ENCODE results near the gene BDKRB2.

DNA sequence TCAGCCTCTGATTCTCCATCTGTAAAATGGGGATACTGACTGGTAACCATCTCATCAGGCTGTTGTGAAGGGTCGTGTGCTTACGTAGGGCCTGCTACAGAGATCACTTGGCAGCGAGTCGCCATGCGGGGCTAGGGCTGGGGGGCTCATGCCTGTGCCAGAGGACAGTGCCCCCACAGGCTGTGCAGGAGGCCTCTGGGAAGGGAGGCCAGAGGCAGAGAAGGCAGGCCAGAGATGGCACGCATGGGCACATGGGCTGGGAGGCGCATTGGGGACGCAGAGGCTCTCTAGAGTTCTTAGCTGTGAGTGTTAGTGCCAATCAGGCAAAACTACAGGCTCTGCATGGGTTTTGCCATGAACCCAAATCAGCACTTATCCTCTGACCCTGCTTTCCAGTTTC is 3.5 kb upstream of the BDKRB2 start:
- no peak for TF ChIP-seq EP300 (IDR thresholded peaks at IDR 0.05)
- TF ChIP-seq POLR2A (IDR thresholded peaks at IDR 0.05), result no peak
